Colonic mucosa (tissue), 4 donors: ENCODE measurements around the gene TMEM273. TPM values are rescaled to one million over a fixed set of nuclear protein-coding genes. Genes with fewer than 3 reads are reported as not detected.

Experiments used
- DNase-seq: peaks from one replicate; pipeline ENCODE4 v3.0.0-alpha.2; 2020
- H3K27ac ChIP-seq: fragments of 200-600 bp; one replicate; pipeline ENCODE4 v1.8.0; 2021
- H3K27me3 ChIP-seq: fragments of 200-600 bp; one replicate; pipeline ENCODE4 v1.8.0; 2021
- H3K36me3 ChIP-seq: fragments of 200-600 bp; one replicate; pipeline ENCODE4 v1.8.0; 2021
- H3K4me1 ChIP-seq: fragments of 200-600 bp; one replicate; pipeline ENCODE4 v1.8.0; 2021; ENCODE audit warnings: mild to moderate bottlenecking
- H3K4me3 ChIP-seq: fragments of 200-600 bp; one replicate; pipeline ENCODE4 v1.8.0; 2021
- H3K9ac ChIP-seq, 2 donors: one replicate each; pipeline ENCODE4 v1.7.0; 2013; ENCODE audit warnings: control low read depth in 2 of 2, low read depth in 2 of 2, low read length in 2 of 2
- H3K9me3 ChIP-seq: fragments of 200-600 bp; one replicate; pipeline ENCODE4 v1.8.0; 2021
- CTCF ChIP-seq: fragments of 200-600 bp; IDR thresholded peaks from one replicate; pipeline ENCODE4 v1.8.0; 2022; ENCODE audit warnings: antibody characterized with exemption, mild to moderate bottlenecking
- intact Hi-C: fragments of 100-400 bp; cut with DNase I; formaldehyde crosslinking; loops from one replicate; pipeline ENCODE4 v1.14.1; 2022
- total RNA-seq, 2 donors: library from RNA; stranded (reverse); fragmentation: NEBNext Ultra II Directional in 1 of 2; extraction: Animal tissue kit (Norgen Biotek cat#: 25700) in 1 of 2; gene quantifications; one replicate each; pipeline ENCODE4 v1.2.1, GENCODE V29; 2021
- donor health status: healthy.
- donor health status: DM: no; HTN: no; CAD: no.
- donor health status: DM: no; HTN: no; CAD: no.

TMEM273 gene
- total RNA-seq, 2 donors from 2014 or later, result 3.4 to 5.1 TPM

DNA sequence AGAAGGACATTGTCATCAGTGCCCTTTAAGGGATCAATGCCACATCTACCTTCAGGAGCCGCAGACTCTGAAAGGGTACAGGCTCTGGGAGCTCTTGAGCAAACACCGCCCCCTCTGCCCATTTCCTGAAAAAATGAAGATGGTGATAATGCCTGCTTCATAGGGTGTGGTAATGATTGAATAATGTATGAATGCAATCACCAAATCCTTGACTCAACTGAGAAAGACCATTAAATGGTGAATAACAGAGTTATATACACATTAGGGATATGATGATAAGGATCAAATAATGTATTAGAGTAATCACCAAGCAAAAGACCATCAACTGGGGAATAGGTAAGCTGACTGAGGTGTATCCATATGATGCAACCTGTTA is 55.8 kb downstream of the TMEM273 start:
- H3K4me3 ChIP-seq, result no peak overlapping the region
- H3K9me3 ChIP-seq, result no peaks in the 10 kb centered on the region
- no peak overlapping the region for H3K9ac ChIP-seq
- H3K27me3 ChIP-seq, result no peaks in the 10 kb centered on the region
- H3K4me1 ChIP-seq, result no peaks in the 10 kb centered on the region
- H3K36me3 ChIP-seq, result no peaks in the 10 kb centered on the region
- intact Hi-C loops, result no loop called here
- no peak for DNase-seq
- no peak overlapping the region for H3K27ac ChIP-seq
- no peak for TF ChIP-seq CTCF

DNA sequence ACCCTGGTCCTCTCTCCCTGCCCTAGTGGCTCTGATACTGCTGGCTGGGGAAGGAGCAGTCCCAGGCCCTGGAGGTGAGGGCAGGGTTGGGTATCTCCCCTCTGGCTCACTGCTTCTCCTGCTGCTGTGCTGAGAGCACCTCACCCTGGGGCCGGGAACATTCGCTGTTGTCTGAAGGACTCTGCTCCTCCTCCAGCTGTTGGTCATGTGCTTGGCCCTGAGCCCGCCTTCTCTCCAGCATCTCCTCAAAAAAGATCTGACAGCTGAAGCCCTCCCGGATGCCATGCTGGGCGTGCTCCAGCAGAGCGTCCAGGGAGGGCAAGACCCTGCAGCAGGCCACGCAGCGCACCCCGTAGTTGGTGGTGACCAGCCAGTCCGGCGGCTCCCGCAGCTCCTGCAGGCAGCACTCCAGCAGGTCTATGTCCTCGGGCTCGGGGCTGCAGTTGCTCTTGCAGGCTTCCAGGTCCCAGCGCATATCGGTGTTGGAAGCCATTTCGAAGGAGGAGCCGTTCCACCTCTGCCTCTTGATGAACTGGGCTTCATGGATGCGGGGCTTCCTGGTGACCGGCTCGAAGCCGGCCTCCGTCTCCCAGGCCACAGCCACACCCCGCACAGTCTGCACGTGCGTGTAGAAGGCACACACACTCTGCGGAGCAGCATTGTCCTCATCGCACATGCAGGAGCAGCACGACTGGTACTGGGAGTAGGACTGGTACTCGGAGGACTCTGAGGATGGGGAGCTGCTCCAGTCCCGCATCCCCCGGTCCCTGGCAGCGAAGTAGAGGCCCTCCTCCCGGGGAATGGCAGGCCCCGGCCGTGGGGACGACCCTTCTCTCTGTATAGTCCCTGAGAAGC is 56.5 kb downstream of the TMEM273 start:
- H3K36me3 ChIP-seq, result no peaks in the 10 kb centered on the region
- intact Hi-C loops, result no loop called here
- no peaks in the 10 kb centered on the region for H3K9me3 ChIP-seq
- DNase-seq, result no peak
- TF ChIP-seq CTCF, result no peak
- H3K4me3 ChIP-seq, result no peak overlapping the region
- H3K9ac ChIP-seq, result no peak overlapping the region
- no peaks in the 10 kb centered on the region for H3K4me1 ChIP-seq
- no peaks in the 10 kb centered on the region for H3K27me3 ChIP-seq
- no peak overlapping the region for H3K27ac ChIP-seq

GRCh38 chr10:49129376-49129775 is 58.8 kb downstream of the TMEM273 start:
- no peak overlapping the region for H3K27ac ChIP-seq
- no peak overlapping the region for H3K9ac ChIP-seq
- intact Hi-C loops, result no loop called here
- no peaks in the 10 kb centered on the region for H3K36me3 ChIP-seq
- no peak for DNase-seq
- H3K27me3 ChIP-seq, result no peaks in the 10 kb centered on the region
- H3K4me1 ChIP-seq, result no peaks in the 10 kb centered on the region
- H3K9me3 ChIP-seq, result no peaks in the 10 kb centered on the region
- no peak overlapping the region for H3K4me3 ChIP-seq
- TF ChIP-seq CTCF, result no peak

DNA sequence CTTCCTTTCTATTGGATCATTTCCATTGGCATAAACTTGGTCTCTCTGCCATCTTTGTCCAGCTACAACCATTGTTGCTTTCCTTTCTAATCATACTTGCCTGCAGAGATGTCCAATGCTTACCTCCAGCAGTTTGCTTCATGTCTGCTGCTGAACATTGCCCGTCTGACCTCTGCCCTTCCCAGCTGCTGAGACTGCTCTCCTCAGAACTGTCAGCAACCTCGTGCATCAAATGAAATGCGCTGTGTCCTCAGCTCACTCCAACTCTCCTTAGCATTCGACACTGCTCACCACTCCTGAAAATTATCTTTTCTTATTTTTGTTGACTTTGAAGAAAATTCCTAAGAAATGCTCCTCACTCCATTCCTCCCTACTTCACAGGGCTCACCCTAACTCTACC is 59.3 kb downstream of the TMEM273 start:
- DNase-seq, result no peak
- Histone ChIP-seq H3K4me3 (no peak overlapping the region), H3K9ac (no peak overlapping the region), H3K4me1 (no peaks in the 10 kb centered on the region), H3K27me3 (no peaks in the 10 kb centered on the region), H3K27ac (no peak overlapping the region), H3K36me3 (no peaks in the 10 kb centered on the region), H3K9me3 (no peaks in the 10 kb centered on the region)
- intact Hi-C loops, result no loop called here
- TF ChIP-seq CTCF, result no peak

- intact Hi-C loops, result no loop called here
- no peak overlapping the region for H3K27ac ChIP-seq
- H3K9me3 ChIP-seq, result no peaks in the 10 kb centered on the region
- H3K27me3 ChIP-seq, result no peaks in the 10 kb centered on the region
- no peaks in the 10 kb centered on the region for H3K4me1 ChIP-seq
- TF ChIP-seq CTCF, result no peak
- H3K4me3 ChIP-seq, result no peak overlapping the region
- H3K9ac ChIP-seq, result no peak overlapping the region
- DNase-seq, result no peak
- no peaks in the 10 kb centered on the region for H3K36me3 ChIP-seq
These were observed 63.9 kb downstream of the TMEM273 start for GRCh38 chr10:49123981-49124950.
